ENCODE data around the gene SEMA5B.

- TF ChIP-seq CTCF (IDR thresholded peaks at IDR 0.05; ENCODE audit: insufficient read depth, low read depth, low read length) (no peak), EZH2 (IDR thresholded peaks at IDR 0.05; ENCODE audit: insufficient read depth, low read length) (peak; percentile 3)
These were observed 1.7 kb downstream of the SEMA5B start for GRCh38 chr3:123025642-123026521.
